HG03460 (cell line): ENCODE measurements around the gene CLEC18B.
"Not testable (repeated sequence)": the region's sequence is repeated elsewhere in the genome, so short reads cannot be mapped to it uniquely, and the experiment has no call there.

ENCODE experiments used
- ATAC-seq: cut with Tn5 transposase; IDR thresholded peaks from one replicate; pipeline ENCODE4 v1.9.1; 2021; ENCODE audit not compliant: unreplicated experiment

The CLEC18B gene

DNA sequence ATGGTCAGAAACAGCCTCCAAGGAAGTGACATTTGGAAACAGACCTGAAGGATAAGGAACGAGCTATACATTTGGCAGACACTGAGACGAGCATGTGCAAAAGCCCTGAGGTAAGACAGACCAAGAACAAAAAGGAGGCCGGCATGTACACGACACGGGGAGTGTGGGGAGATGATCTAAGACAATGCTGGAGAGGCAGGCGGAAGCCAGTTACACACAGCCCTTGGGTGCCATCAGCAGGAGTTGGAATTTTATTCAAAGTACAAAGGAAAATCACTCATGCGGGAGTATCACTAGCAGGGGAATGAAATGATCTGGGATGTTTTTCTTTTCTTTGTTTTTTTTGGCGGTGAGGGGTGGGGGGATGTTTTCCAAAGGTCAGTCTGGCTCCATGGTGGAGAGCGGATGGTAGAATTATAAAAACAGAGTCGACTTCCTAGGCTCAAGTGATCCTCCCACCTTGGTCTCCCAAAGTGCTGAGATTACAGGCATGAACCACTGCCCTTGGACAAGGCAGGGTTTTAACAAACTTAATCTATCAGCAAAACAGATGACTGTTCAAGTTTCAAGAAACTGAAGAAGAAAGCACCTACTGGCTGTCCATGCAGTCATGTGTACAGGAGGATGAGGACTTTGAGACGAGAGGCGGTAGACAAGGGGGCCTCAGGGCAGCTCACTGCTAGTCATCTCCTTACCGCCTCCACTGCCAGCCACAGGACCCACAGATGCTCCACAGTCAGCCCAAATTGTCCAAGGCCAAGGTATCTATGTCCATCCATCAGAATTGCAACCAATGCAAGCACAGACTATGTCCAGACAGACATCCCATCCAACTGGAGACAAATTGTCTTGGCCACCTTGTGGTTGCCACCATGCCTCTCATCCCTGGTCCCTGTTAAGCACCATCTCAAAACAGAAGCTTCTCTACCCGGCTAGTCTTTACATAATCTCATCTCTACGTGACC, 59.4 kb downstream of the CLEC18B start:
- not testable (repeated sequence) for ATAC-seq
